ENCODE data around the gene NEK1. TPM values are rescaled to one million over a fixed set of nuclear protein-coding genes. Genes with fewer than 3 reads are reported as not detected.

Gene NEK1
- total RNA-seq, 1 donor from 2014 or later, result 13.0 TPM

DNA sequence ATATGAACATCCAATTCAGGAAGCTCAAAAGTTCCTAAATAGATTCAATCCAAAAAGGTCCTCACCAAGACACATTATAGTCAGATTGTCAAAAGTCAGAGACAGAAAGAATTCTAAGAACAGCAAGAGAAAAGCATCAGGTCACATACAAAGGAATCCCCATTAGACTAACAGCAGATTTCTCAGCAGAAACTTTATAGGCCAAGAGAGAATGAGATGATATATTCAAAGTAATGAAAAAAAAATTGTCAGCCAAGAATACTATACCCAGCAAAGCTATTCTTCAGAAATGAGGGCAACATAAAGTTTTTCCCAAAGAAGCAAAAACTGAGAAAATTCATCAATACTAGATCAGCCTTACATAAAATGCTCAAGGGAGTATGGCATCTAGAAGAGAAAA, 235.0 kb downstream of the NEK1 start:
- peaks cover 22% of the 10 kb centered on the region for H3K36me3 Mint-ChIP-seq (ENCODE audit: low read depth)
- DNase-seq (ENCODE audit: low read depth, low spot score), result no peak
- no peak overlapping the region for H3K4me3 Mint-ChIP-seq
- no peak overlapping the region for H3K27ac Mint-ChIP-seq (ENCODE audit: unreplicated experiment)
- H3K27me3 Mint-ChIP-seq (ENCODE audit: low read depth), result no peaks in the 10 kb centered on the region
- H3K4me1 Mint-ChIP-seq, result peaks cover 4% of the 10 kb centered on the region
- H3K9me3 Mint-ChIP-seq, result peaks cover 29% of the 10 kb centered on the region
- TF ChIP-seq, protein P1, sequence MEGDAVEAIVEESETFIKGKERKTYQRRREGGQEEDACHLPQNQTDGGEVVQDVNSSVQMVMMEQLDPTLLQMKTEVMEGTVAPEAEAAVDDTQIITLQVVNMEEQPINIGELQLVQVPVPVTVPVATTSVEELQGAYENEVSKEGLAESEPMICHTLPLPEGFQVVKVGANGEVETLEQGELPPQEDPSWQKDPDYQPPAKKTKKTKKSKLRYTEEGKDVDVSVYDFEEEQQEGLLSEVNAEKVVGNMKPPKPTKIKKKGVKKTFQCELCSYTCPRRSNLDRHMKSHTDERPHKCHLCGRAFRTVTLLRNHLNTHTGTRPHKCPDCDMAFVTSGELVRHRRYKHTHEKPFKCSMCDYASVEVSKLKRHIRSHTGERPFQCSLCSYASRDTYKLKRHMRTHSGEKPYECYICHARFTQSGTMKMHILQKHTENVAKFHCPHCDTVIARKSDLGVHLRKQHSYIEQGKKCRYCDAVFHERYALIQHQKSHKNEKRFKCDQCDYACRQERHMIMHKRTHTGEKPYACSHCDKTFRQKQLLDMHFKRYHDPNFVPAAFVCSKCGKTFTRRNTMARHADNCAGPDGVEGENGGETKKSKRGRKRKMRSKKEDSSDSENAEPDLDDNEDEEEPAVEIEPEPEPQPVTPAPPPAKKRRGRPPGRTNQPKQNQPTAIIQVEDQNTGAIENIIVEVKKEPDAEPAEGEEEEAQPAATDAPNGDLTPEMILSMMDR (conservative IDR thresholded peaks at IDR 0.05), result no peak

DNA sequence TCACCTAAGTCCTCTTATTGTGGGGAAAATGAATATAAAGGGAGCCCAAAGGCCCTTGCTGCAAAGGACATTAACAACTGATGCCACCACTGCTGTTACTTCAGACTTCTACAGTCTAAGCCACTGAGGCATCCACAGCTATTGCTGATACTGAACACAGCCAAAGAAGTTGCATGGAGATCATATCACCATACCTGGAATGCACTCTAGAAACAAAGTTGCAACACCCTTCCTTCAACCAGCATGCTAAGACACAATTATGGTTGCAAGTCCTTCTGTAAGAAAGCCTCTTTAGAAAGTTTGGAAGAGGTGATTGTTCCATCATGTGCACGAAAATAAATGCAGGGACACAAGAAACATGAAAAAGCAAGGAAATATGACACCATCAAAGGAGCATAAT, 236.0 kb downstream of the NEK1 start:
- H3K27ac Mint-ChIP-seq (ENCODE audit: unreplicated experiment), result no peak overlapping the region
- H3K4me3 Mint-ChIP-seq, result no peak overlapping the region
- TF ChIP-seq, protein P1 (conservative IDR thresholded peaks at IDR 0.05), result no peak
- peaks cover 19% of the 10 kb centered on the region for H3K36me3 Mint-ChIP-seq (ENCODE audit: low read depth)
- H3K9me3 Mint-ChIP-seq, result peaks cover 22% of the 10 kb centered on the region
- H3K4me1 Mint-ChIP-seq, result peaks cover 4% of the 10 kb centered on the region
- DNase-seq (ENCODE audit: low read depth, low spot score), result no peak
- H3K27me3 Mint-ChIP-seq (ENCODE audit: low read depth), result no peaks in the 10 kb centered on the region

DNA sequence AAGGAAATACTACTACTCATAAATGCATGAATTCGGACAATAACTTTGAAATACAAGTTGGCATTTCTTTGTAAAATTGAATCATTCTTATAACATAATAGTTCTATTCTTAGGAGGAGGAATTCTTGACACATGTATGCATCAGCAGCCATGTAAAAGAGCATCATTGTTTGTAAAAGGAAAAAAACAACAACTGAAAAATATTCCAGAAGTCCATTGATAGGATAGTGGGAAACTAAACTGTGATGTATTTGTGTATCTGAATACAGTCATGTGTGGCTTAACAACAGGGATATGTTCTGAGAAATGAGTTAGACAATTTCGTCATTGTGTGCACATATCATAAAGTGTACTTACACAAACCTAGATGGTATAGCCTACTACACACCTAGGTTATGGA, 239.6 kb downstream of the NEK1 start:
- H3K4me1 Mint-ChIP-seq, result peaks cover 4% of the 10 kb centered on the region
- no peaks in the 10 kb centered on the region for H3K27me3 Mint-ChIP-seq (ENCODE audit: low read depth)
- no peak for DNase-seq (ENCODE audit: low read depth, low spot score)
- no peak overlapping the region for H3K27ac Mint-ChIP-seq (ENCODE audit: unreplicated experiment)
- no peak overlapping the region for H3K4me3 Mint-ChIP-seq
- peaks cover 9% of the 10 kb centered on the region for H3K9me3 Mint-ChIP-seq
- TF ChIP-seq, protein P1 (conservative IDR thresholded peaks at IDR 0.05), result no peak
- peaks cover 10% of the 10 kb centered on the region for H3K36me3 Mint-ChIP-seq (ENCODE audit: low read depth)

DNA sequence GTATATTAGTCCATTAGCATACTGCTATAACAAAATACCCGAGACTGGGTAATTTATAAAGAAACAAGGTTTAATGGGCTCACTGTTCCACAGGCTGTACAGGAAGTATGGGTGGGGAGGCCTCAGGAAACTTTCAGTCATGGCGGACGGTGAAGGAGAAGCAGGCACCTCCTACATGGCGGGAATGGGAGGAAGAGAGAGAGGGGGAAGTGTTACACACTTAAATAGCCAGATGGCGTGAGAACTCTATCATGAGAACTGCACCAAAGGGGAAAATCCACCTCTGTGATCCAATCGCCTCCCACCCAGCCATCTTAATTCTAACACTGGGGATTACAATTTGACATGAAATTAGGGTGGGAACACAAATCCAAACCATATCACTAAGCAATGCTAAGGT, 242.7 kb downstream of the NEK1 start:
- Mint-ChIP-seq H3K27ac (ENCODE audit: unreplicated experiment) (no peak overlapping the region), H3K36me3 (ENCODE audit: low read depth) (peaks cover 6% of the 10 kb centered on the region), H3K9me3 (peaks cover 5% of the 10 kb centered on the region), H3K4me3 (no peak overlapping the region), H3K27me3 (ENCODE audit: low read depth) (no peaks in the 10 kb centered on the region), H3K4me1 (peaks cover 4% of the 10 kb centered on the region)
- TF ChIP-seq, protein P1 (conservative IDR thresholded peaks at IDR 0.05), result no peak
- DNase-seq (ENCODE audit: low read depth, low spot score), result no peak

DNA sequence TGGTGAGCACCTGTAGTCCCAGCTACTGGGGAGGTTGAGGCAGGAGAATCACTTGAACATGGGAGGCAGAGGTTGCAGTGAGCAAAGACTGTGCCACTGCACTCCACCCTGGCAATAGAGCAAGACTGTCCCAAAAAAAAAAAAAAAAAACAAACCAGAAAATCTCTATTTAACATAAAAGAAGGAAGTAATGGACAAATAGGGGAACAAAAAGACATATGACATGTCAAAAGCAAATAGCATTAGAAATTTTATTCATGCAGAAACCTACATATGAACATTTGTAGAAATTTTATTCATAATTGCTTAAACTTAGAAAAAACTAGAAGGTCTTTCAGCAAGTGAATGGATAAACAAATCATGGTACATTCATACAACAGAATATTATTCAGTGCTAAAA, 244.6 kb downstream of the NEK1 start:
- Mint-ChIP-seq H3K4me3 (no peak overlapping the region), H3K4me1 (peaks cover 3% of the 10 kb centered on the region), H3K27me3 (ENCODE audit: low read depth) (no peaks in the 10 kb centered on the region), H3K36me3 (ENCODE audit: low read depth) (peaks cover 6% of the 10 kb centered on the region), H3K9me3 (peaks cover 5% of the 10 kb centered on the region), H3K27ac (ENCODE audit: unreplicated experiment) (no peak overlapping the region)
- DNase-seq (ENCODE audit: low read depth, low spot score), result no peak
- TF ChIP-seq, protein P1 (conservative IDR thresholded peaks at IDR 0.05), result no peak

DNA sequence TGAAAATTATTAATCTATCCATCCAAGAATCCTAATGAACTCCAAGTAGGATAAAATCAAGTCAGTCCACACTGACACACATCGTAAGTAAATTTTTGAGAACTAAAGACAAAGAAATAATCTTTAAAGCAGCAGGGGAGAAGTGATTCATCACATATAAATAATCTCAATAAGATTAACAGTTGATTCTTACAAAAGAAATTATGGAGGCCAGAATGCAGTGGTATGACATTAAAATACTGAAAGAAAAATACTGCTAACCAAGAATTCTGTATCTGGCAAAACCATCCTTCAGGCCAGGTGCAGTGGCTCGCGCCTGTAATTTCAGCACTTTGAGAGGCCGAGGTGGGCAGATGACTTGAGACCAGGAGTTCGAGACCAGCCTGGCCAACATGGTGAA, 245.6 kb downstream of the NEK1 start:
- H3K36me3 Mint-ChIP-seq (ENCODE audit: low read depth), result peaks cover 6% of the 10 kb centered on the region
- no peaks in the 10 kb centered on the region for H3K27me3 Mint-ChIP-seq (ENCODE audit: low read depth)
- no peak overlapping the region for H3K27ac Mint-ChIP-seq (ENCODE audit: unreplicated experiment)
- TF ChIP-seq, protein P1 (conservative IDR thresholded peaks at IDR 0.05), result no peak
- no peak overlapping the region for H3K4me3 Mint-ChIP-seq
- peaks cover 5% of the 10 kb centered on the region for H3K9me3 Mint-ChIP-seq
- no peak for DNase-seq (ENCODE audit: low read depth, low spot score)
- no peaks in the 10 kb centered on the region for H3K4me1 Mint-ChIP-seq
